SH-SY5Y (cell line): ENCODE results near the gene CATSPERE.

Experiments
- GATA2 ChIP-seq: IDR thresholded peaks from 2 replicates; pipeline ENCODE4 v1.6.1; 2011; ENCODE audit warnings: mild to moderate bottlenecking, low read depth, low read length
- GATA3 ChIP-seq: IDR thresholded peaks from 2 replicates; pipeline ENCODE4 v1.6.1; 2011; ENCODE audit warnings: low read depth, mild to moderate bottlenecking, low read length, moderate library complexity

DNA sequence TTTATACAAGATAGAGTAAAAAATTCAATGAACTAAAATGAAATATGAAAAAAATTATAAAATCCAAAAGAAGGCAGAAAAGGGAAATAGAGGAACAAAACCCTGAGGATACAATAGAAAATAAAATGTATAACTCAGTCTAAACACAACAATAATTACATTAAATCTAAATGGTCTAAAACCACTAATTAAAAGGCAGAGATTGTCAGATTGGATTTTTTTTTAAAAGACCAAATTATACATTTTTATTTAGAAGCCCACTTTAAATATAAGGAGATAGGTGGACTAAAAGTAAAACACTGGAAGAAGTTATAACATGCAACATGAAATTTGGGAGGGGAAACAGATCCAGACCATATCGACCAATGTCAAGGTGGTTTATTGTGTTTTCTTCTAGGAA, 95.2 kb downstream of the CATSPERE start:
- TF ChIP-seq GATA3 (no peak), GATA2 (no peak)
